GM21423 (cell line): Measurements from ENCODE around the gene ASCC1.
A peak's percentile ranks its signal among the peaks of the same experiment; 100 is the strongest.
"Not testable (repeated sequence)": the region's sequence is repeated elsewhere in the genome, so short reads cannot be mapped to it uniquely, and the experiment has no call there.

Source experiments
- ATAC-seq: cut with Tn5 transposase; IDR thresholded peaks from one replicate; pipeline ENCODE4 v1.9.1; 2021; ENCODE audit warnings: mild to moderate bottlenecking, moderate library complexity; ENCODE audit not compliant: unreplicated experiment

The ASCC1 gene

DNA sequence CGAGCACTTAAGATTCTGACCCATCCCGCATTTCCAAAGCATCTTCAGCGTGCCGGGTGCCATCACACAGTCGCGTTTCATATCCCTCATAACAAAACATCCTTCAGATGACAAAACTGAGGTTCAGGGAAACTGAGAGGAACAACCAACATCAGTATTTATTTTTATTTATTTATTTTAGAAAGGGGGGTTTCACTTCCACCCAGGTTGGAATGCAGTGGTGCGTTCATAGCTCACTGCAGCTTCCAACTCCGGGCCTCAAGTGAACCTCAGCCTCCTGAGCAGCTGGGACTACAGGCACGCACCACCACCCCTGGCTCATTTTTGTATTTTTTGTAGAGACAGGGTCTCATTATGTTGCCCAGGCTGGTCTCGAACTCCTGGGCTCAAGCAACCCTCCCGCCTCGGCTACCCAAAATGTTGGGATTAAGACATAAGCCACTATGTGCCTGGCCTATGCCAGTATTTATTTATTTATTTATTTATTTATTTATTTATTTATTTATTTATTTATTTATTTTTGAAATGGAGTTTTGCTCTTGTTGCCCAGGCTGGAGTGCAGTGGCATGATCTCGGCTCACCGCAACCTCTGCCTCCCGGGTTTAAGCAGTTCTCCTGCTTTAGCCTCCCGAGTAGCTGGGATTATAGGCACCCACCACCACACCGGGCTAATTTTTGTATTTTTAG, 33.2 kb upstream of the ASCC1 start:
- not testable (repeated sequence) for ATAC-seq

GRCh38 chr10:72248468-72249151, 32.5 kb upstream of the ASCC1 start:
- peak; percentile 89 for ATAC-seq

GRCh38 chr10:72245949-72246525, 30.0 kb upstream of the ASCC1 start:
- no peak for ATAC-seq

DNA sequence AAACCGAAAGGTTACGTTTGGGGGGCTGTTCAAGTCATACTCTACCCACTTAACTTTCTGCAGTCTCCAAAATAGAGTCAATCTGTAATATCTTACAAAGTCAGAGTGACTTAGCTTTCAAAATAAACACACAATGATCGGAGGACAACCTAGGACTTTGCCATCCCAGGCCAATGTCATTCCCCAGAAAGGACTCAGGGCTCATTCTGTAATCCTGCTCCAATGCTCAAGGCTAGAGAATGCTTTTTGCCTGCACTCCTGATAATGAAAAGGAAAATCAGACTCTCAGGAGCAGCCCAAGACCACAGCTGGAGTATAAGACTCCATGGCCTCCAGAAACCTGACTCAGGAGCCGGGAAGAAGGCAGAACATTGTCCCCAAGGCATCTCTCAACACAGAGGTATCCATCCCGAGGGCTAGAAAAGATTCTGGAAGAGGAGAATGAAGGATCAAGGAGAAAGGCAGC, 28.5 kb upstream of the ASCC1 start:
- no peak for ATAC-seq

DNA sequence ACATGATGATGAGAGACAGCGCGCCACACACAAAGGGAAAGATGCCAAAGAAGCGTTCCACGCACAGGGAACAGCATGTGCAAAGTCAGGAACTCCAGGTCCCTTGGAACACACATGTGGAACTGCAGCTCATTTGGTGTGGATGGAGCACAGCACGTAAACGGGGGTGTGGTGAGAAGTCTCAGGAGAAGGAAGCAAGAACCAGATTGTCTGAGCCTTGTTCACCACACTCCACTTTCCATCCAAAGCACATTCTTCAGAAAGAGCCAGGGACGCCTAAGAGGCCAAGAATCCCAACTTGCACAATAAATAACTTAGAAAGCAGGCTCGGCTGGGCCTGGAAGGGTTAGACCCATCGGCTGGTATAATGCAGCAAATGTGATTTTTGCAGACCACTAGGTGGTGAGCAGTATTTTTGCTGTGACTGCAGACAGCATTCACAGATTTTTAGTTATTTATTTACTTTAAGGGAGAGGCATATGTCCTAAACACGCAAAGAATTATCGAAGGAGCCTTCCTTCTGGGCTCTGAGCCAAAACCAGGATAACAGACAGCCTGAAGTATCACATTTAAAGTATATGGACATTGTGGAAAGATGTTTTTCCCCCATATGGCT, 27.9 kb upstream of the ASCC1 start:
- no peak for ATAC-seq

GRCh38 chr10:72242675-72243074, 26.6 kb upstream of the ASCC1 start:
- ATAC-seq, result no peak

- ATAC-seq, result no peak
These were observed 25.7 kb upstream of the ASCC1 start for GRCh38 chr10:72241691-72242252.

DNA sequence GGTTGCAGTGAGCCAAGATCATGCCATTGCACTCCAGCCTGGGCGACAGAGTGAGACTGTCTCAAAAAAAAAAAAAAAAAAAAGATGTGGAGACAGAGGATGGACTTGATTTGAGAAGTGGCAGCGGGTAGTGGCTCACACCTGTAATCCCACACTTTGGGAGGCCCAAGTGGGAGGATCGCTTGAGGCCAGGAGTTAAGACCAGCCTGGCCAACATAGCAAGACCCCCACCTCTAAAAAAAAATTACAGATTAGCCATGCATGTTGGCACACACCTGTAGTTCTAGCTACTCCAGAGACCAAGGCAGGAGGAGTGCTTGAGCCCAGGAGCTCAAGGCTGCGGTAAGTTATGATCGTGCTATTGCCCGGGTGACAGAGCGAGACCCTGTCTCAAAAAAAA, 24.3 kb upstream of the ASCC1 start:
- no peak for ATAC-seq

- no peak for ATAC-seq
These were observed 23.3 kb upstream of the ASCC1 start for GRCh38 chr10:72239409-72239808.

- no peak for ATAC-seq
These were observed 22.5 kb upstream of the ASCC1 start for GRCh38 chr10:72238392-72239175.

DNA sequence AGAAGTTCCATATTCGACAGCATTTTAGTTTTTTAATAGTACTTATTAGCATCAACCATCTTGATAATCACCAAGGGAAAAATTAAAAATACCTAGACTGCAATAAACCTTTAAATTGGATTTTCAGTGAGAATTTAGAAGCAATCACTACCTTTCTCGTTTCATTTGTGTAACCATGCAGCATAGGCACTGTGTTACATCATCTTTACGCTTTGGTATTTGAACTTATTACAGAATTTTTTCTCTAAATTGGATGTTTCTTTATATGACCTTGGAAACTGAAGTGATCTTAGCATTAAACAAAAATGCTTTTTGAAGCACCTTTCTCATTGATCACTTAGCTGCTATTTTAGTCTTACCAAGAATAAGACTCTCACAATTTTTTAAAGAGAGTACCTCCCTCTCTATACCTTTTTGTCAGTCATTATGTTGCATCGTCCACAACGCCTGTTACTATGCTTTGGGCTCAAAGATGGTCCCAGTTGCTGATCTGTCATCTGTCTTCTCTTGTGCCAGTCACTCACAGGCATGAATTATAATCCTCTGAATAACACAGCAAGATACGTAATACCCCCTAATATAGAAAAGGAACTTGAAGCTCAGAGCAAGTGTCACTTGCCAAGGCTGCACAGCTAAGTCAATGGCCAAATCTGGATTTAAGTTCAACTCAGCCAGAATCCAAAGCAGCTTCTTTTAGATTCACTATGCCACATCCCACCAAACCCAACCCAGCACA, 19.6 kb upstream of the ASCC1 start:
- ATAC-seq, result no peak

GRCh38 chr10:72234560-72235095, 18.6 kb upstream of the ASCC1 start:
- ATAC-seq, result no peak

DNA sequence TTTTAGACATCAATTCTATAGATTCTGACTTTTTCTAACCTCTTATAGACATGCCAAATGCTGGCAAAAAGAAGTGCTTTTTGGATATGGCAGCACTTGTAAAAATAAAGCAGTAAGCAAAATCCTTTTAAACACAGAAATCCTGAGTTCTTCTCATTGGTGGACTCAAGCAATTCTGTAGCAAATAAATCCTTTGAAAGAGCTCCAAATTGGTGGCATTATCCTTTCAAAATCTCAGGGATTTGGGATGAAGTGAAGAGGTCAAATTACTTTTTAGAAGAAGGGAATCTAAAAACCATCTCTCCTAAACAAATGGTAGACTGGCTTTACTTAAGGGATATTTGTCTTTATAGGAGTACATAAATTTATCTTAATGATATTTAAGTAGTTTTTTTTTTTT, 17.5 kb upstream of the ASCC1 start:
- no peak for ATAC-seq

- no peak for ATAC-seq
These were observed 13.5 kb upstream of the ASCC1 start for GRCh38 chr10:72229261-72230251.

- ATAC-seq, result no peak
These were observed 12.3 kb upstream of the ASCC1 start for GRCh38 chr10:72228318-72228751.

DNA sequence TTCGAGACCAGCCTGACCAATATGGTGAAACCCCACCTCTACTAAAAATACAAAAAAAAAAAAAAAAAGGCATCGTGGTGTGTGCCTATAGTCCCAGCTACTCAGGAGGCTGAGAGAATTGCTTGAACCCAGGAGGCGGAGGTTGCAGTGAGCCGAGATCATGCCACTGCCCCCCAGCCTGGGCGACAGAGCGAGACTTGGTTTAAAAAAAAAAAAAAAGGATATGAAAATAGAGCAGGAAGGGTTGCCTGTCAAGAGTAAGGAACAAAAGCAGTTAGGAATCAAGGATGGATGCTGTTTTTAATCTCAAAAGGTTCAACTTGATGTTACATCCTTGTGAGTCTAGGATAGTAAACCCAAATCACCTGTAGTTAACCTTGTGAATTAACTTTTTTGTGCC, 11.8 kb upstream of the ASCC1 start:
- ATAC-seq, result no peak

- ATAC-seq, result no peak
These were observed 10.4 kb upstream of the ASCC1 start for GRCh38 chr10:72226418-72227027.

DNA sequence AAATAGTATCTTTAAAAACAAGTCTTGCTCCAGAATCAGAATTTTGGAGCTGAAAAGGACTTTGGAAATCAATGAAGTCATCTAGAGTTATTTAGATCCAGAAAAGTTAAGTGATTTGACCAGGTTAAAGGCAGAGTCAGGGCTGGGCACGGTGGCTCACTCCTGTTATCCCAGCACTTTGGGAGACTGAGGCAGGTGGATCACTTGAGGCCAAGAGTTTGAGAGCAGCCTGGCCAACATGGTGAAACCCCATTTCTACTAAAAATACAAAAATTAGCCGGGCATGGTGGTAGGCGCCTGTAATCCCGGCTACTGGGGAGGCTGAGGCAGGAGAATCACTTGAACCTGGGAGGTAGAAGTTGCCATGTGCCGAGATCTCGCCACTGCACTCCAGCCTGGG, 8.1 kb upstream of the ASCC1 start:
- not testable (repeated sequence) for ATAC-seq
